ENCODE data around the gene ACACB.

- no peak for TF ChIP-seq CTCF (conservative IDR thresholded peaks at IDR 0.05; ENCODE audit: low read depth, low read length)
- TF ChIP-seq EZH2 (IDR thresholded peaks at IDR 0.05; ENCODE audit: low read length, unreplicated experiment): no peak
Measured at GRCh38 chr12:109284392-109284791, 168.0 kb downstream of the ACACB start.
